Islet precursor cell (in vitro differentiated cells): ENCODE measurements around the gene USP25.

Experiments
- DNase-seq: peaks from one replicate; pipeline ENCODE4 v3.0.0-alpha.2; 2018

The USP25 gene, protein sequence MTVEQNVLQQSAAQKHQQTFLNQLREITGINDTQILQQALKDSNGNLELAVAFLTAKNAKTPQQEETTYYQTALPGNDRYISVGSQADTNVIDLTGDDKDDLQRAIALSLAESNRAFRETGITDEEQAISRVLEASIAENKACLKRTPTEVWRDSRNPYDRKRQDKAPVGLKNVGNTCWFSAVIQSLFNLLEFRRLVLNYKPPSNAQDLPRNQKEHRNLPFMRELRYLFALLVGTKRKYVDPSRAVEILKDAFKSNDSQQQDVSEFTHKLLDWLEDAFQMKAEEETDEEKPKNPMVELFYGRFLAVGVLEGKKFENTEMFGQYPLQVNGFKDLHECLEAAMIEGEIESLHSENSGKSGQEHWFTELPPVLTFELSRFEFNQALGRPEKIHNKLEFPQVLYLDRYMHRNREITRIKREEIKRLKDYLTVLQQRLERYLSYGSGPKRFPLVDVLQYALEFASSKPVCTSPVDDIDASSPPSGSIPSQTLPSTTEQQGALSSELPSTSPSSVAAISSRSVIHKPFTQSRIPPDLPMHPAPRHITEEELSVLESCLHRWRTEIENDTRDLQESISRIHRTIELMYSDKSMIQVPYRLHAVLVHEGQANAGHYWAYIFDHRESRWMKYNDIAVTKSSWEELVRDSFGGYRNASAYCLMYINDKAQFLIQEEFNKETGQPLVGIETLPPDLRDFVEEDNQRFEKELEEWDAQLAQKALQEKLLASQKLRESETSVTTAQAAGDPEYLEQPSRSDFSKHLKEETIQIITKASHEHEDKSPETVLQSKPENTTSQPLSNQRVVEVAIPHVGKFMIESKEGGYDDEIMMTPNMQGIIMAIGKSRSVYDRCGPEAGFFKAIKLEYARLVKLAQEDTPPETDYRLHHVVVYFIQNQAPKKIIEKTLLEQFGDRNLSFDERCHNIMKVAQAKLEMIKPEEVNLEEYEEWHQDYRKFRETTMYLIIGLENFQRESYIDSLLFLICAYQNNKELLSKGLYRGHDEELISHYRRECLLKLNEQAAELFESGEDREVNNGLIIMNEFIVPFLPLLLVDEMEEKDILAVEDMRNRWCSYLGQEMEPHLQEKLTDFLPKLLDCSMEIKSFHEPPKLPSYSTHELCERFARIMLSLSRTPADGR

GRCh38 chr21:15729674-15730483, at the start of gene USP25:
USP25 (plus strand) TSS chr21:15729982; CDS start chr21:15730394, 412 bp downstream.
- DNase-seq, result peak; percentile 96

GRCh38 chr21:15682186-15682895, 47.4 kb upstream of the USP25 start:
- DNase-seq, result no peak

- no peak for DNase-seq
Measured at GRCh38 chr21:15682977-15683376, 46.8 kb upstream of the USP25 start.

- no peak for DNase-seq
Measured at GRCh38 chr21:15686506-15686905, 43.3 kb upstream of the USP25 start.

GRCh38 chr21:15687208-15687607, 42.6 kb upstream of the USP25 start:
- DNase-seq, result no peak

- no peak for DNase-seq
Measured at GRCh38 chr21:15688016-15688415, 41.8 kb upstream of the USP25 start.

- no peak for DNase-seq
Measured at GRCh38 chr21:15688809-15689208, 41.0 kb upstream of the USP25 start.

DNA sequence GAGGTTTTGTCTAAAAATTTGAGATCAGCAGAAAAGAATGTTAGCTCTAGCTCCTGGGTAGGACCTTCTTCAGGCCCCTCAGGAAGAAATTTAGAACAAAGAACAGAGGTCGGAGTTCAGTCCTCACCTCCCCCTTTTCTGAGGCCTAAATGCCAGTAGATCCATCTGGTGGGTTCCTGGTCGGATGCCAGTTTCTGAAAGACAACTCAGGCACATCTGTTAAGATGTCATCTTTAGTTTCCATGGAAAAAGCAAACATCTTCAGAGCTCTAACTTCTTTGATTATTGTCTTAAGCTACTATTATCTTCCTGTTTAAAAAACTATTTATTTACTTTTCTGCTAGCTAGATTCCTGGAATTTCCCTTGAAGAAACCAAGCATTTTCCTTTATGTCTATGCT, 37.1 kb upstream of the USP25 start:
- no peak for DNase-seq

- DNase-seq, result no peak
Measured at GRCh38 chr21:15695241-15695640, 34.5 kb upstream of the USP25 start.

GRCh38 chr21:15701830-15702229, 28.0 kb upstream of the USP25 start:
- no peak for DNase-seq

GRCh38 chr21:15703932-15704331, 25.9 kb upstream of the USP25 start:
- DNase-seq, result no peak

DNA sequence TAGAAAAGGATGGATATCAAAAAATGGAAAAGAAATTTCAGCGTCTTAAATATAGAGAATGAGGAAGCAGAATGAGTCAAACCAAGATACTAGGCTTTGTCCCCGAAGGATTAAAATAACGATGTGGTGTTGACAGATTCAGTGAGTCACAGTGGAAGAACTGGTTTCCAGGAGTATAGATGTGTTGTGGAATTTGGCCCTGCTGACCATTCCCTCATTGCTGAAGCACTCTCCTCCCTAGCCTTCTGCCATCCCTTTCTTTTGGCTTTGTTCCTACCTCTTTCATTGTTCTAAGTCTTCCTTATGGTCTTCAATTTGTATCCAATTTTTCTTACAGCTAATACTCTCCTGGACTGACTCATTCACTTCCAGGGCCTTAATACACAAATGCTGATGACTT, 23.1 kb upstream of the USP25 start:
- DNase-seq, result peak; percentile 78

DNA sequence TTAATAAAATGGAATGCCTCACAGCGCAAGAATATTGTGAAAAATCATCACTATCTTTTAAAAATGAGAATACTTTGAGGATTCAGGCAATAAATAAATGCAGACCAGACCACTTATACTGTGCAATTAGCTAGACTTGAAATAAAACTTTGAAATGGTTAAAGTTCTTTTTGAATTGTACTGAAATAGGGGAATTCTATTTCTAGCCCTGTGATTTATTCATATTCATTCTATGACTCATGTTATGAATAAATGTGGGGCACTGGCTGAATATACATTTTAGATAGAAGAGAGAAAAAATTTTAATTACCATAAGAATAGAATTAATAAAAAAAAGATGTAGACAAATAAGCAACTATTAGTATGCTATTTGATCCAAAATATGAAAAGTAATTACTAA, 16.4 kb upstream of the USP25 start:
- no peak for DNase-seq

DNA sequence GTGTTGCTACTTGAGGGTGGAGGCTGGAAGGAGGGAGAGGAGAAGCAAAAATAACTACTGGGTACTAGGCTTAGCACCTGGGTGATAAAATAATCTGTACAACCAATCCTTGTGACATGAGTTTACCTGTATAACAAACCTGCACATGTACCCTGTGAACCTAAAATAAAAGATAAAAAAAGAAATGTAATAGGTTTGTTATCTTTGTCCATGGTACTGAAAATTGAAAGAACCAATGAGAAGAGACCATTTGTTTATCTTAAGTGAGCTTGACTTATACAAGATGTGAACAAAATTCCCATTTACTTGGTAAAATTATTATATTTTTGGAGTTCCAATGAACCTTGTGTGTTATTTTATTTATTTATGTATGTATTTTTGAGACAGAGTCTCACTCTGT, 11.1 kb upstream of the USP25 start:
- DNase-seq, result no peak

DNA sequence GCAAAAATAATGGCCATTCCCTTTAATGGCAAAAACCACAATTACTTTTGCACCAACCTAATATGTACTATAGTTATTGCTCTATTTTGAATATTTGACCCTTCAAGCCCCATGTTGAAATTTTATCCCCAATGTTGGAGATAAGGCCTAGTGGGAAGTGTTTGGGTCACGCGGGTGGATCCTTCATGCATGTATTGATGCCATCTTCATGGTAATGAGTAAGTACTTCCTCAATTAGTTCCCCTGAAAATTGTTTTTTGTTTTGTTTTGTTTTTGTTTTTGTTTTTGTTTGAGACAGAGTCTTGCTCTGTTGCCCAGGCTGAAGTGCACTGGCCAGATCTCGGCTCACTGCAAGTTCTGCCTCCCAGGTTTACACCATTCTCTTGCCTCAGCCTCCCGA, 9.8 kb upstream of the USP25 start:
- no peak for DNase-seq

- no peak for DNase-seq
Measured at GRCh38 chr21:15722591-15723324, 7.0 kb upstream of the USP25 start.

DNA sequence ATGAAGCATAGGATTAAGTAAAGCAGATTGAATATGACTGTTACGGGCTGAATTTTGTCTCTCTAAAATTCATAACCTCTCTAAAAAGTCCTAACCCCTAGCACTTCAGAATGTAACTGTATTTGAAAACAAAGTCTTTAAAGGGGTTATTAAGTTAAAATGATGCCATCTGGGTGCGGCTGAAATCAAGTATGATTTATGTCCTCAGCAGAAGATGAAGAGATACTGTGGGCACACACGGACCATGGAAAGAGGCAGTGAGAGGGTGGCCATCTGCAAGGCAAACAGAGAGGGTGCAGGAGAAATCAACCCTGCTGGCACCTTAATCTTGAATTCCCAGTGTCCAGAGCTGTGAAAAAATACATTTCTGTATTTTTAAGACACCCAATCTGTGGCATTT, 3.8 kb upstream of the USP25 start:
- no peak for DNase-seq

DNA sequence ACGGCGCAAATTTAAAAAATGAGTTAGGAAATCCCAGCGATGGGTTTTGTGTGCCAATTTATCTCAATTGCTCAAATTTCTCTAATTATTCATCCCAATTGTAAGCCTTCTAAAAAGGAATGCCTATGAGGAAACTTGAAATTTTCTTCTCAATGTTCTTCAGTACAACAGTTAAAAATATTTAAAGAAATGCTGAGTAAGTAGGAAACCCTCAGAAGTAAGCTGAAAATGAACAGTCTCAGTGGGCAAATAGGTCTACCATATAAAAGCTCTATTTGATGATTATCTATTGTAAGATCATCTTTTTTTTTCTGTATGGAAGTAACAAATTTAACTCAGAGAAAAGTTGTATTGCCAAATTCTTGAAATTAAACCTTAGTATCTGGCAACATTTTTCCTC, 1.7 kb upstream of the USP25 start:
- no peak for DNase-seq

DNA sequence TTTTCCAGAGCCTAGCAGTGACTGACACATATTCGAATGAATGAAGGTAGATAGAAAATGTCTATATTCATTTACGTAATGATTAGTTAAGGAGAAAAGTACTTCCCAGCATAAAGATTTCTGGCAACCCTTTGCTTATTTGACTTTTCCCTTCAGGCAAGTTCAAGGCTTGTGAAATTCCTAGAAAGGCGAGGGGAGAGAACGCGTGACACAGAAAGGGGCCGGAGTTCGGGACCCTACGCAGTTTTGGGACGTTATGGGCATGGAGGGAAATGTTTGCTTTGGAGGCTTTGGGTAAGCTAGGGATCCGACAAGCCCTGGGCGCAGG, 472 bp upstream of the USP25 start:
- no peak for DNase-seq

DNA sequence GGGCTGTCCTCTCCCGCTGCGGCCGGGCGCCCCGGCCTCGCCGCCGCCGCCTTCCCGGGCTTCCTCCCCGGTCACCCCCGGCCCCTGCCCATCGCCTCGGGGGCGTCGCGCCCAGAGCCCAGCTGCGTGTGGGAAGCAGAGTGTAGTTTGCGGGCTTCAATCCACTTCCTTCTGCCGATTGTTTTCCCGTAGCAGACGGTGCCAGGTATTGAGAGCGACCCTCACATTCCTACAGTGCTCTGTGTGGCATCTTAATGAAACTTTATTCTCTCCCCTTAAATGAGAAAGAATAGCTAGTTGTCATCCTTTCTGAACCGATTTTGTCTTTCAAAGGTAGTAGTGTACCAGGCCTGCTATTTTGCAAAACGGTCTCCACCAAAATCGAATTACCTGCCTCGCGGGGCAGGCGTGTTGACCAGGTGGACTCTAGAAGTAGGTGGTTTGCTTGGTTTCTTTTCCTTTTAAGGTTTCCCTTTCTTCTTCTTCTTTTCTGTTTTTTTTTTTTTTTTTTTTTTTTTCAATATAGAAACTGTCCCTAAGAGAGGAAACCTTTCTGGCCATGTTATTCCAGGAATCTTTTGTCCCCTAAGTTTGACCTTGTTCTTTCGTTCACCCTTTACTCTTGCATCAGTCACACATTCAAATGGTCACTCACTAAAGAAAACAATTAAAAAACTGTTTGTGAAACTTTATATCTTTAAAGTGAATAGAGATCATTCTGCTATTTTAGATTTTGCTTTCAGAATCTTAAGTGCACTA, 881 bp downstream of the USP25 start:
- peak; percentile 66 for DNase-seq

GRCh38 chr21:15731243-15731613, 1.4 kb downstream of the USP25 start:
- DNase-seq, result no peak
